Inflammatory macrophage (primary cell): Measurements from ENCODE around the gene ITFG1.
A peak's percentile ranks its signal among the peaks of the same experiment; 100 is the strongest.
"Not testable (repeated sequence)": the region's sequence is repeated elsewhere in the genome, so short reads cannot be mapped to it uniquely, and the experiment has no call there.

Source experiments
- DNase-seq, 2 donors: peaks; one replicate each; pipeline ENCODE4 v3.0.0-alpha.2; 2020 to 2022

The ITFG1 gene

GRCh38 chr16:47143677-47144558, 316.9 kb downstream of the ITFG1 start, which contains the start of gene NETO2:
Gene NETO2 (minus strand): TSS chr16:47143945. CDS start chr16:47143612, 333 bp downstream.
- DNase-seq: peak; percentile 39 to 75

GRCh38 chr16:47142821-47143676, 317.8 kb downstream of the ITFG1 start:
- peak; percentile 74 to 78 for DNase-seq

- DNase-seq: peak; percentile 42 to 59
Measured at GRCh38 chr16:47142486-47142820, 318.4 kb downstream of the ITFG1 start.

- peak; percentile 82 to 83 for DNase-seq
Measured at GRCh38 chr16:47141773-47142485, 318.9 kb downstream of the ITFG1 start.

DNA sequence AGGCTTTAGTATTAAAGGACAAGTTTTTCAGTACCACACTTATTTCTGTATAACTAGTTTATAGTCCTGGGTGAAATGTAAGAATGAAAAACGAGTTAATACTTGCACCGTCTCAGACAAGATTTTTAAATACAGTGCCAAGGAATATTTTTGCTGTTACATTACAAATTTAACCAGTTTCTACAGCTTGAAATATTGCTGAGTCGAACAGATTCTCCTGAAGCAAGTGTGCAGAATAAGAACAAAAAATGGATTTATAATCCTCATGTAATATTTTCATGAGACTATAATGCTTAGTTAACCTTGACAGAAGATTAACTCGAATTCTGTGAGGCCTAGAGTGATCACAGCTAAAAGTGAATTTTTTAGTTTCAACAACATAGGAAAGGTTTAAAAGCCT, 320.2 kb downstream of the ITFG1 start:
- DNase-seq: no peak

GRCh38 chr16:47139561-47140185, 321.2 kb downstream of the ITFG1 start:
- DNase-seq: peak in 1 of 2 donors; percentile 5

DNA sequence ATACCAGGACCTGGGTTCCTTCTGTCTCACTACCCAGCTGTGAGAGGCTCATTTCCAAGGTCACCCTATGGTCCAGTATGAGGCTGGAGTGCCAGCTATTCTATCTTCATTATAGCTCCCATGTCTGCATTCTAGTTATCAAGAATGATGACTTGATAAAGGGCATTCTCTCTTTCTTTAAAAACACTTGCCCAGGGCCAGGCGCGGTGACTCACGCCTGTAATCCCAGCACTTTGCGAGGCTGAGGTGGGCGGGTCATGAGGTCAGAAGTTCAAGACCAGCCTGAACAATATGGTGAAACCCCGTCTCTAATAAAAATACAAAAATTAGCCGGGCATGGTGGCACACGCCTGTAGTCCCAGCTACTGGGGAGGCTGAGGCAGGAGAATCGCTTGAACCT, 322.9 kb downstream of the ITFG1 start:
- not testable (repeated sequence) for DNase-seq

DNA sequence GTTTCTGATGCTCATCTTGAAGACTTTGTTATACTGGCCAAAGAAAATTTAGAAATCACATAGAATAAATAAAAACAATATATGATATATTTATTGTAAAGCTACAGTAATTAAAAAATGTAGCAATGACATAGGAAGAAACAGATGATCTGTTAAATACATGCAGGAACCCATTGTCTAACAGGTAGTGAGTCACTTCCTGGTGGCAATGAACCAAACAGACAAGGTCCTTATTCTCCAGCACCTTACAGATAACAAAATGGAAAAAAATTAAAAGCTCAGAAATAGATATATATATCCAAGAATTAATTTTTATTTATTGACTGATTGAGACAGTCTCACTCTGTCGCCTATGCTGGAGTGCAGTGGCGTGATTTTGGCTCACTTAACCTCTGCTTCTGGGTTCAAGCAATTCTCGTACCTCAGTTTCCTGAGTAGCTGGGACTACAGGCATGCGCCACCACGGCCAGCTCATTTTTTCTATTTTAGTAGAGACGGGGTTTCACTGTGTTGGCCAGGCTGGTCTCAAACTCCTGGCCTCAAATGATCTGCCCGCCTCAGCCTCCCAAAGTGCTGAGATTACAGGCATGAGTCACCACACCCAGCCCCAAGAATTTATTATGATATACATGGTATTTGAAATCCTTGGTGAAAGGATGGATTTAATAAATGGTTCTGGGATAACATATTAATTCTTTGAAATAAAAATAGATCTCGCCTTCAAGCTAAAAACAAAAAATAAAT, 324.6 kb downstream of the ITFG1 start:
- DNase-seq: no peak

DNA sequence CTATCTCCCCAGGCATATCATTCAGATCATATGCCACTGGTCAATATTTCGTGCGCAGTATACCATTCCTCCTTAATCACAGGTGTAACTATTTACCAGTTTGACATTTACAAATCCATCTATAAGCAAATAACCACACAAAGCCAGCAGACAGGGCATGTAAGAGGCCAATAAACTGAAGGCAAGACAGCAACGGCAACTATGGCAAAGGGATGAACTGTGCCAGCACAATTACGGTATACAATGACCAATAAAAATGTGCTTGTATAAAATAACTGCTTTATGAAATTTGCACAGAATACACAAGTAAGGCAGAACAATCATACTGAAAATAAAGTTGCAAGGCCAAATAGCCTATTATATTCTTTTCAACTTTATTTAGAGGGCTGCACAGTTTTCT, 326.3 kb downstream of the ITFG1 start:
- DNase-seq: no peak

DNA sequence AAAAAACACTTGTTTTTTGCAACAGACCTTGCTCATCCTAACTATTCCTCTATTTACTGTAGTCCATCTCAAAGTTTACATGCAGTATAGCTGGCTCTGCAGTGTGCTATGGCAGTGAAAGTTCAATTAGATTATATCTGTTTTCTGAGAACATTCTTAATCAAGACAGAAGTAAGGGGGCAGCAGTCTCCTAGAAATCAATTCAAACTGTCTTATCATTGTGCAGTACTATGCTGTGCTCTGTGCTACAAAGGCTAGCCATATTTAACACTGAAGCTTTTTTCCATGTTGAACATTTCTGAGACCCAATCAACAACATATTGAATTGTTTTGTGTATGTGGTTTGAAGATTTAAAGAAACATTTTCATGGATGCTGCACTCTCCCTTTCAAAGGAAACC, 328.6 kb downstream of the ITFG1 start:
- DNase-seq: no peak

GRCh38 chr16:47129755-47130435, 331.0 kb downstream of the ITFG1 start:
- DNase-seq: no peak

GRCh38 chr16:47127541-47127940, 333.3 kb downstream of the ITFG1 start:
- no peak for DNase-seq

- no peak for DNase-seq
Measured at GRCh38 chr16:47125757-47126156, 335.1 kb downstream of the ITFG1 start.

GRCh38 chr16:47113130-47113529, 347.7 kb downstream of the ITFG1 start:
- no peak for DNase-seq

- no peak for DNase-seq
Measured at GRCh38 chr16:47110939-47111338, 349.9 kb downstream of the ITFG1 start.

DNA sequence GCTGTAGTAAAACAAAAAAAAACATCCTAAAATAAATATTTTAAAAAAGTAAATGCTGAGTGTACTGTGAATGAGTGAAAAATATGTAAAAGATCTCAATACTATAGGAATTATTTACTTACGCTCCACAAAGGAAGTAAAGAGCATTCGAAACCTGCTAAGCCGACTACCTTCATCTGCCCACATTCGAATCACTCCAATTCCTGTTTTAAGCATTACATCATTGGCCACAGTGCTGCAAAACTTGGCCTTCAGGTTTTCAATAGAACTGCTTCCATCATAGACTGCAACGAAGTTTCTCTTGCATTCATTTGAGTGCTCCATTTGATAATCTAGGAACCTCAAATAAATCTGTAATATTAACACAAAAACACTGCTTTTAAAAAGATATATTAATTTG, 351.5 kb downstream of the ITFG1 start:
- DNase-seq: peak; percentile 23 to 40
